Naive thymus-derived CD4-positive, alpha-beta T cell (primary cell): ENCODE results near the gene SUCLG1. TPM values are rescaled to one million over a fixed set of nuclear protein-coding genes. Genes with fewer than 3 reads are reported as not detected.
"Not testable (repeated sequence)": the region's sequence is repeated elsewhere in the genome, so short reads cannot be mapped to it uniquely, and the experiment has no call there.

Experiments
- ATAC-seq: fragments of 150-1000 bp; cut with Tn5 transposase; 2 replicates; pipeline ENCODE4 v1.10.0; 2021; ENCODE audit warnings: mild to moderate bottlenecking, moderate library complexity
- CTCF ChIA-PET: fragments of 350-600 bp; sonication (Branson Sonifier 250); formaldehyde crosslinking; loops from one replicate; lab custom pipeline; 2021; ENCODE audit warnings: antibody characterized with exemption; lab: Charles Lee
- POLR2A ChIA-PET: fragments of 350-600 bp; sonication (Branson Sonifier 250); formaldehyde crosslinking; loops from one replicate; lab custom pipeline; 2021; ENCODE audit warnings: antibody characterized with exemption, inconsistent platforms; lab: Charles Lee
- DNase-seq, 9 donors: peaks; one replicate each; pipeline versions ENCODE4 v3.0.0 to v3.0.0-alpha.2; 2020 to 2022; ENCODE audit warnings: mixed read lengths in 1 of 9
- H3K27ac ChIP-seq: one replicate; pipeline ENCODE4 v1.7.0; 2013; ENCODE audit warnings: mild to moderate bottlenecking, low read depth, low read length, moderate library complexity
- H3K27me3 ChIP-seq, 2 donors: one replicate each; pipeline ENCODE4 v1.7.0; 2013; ENCODE audit warnings: low read length in 2 of 2, mild to moderate bottlenecking in 2 of 2, moderate library complexity in 2 of 2; ENCODE audit not compliant: control insufficient read depth in 2 of 2, insufficient read depth in 2 of 2
- H3K36me3 ChIP-seq, 3 experiments: 1 replicate in 2 of 3; 2 replicates in 1 of 3; pipeline ENCODE4 v1.7.0; 2013; ENCODE audit warnings: low read length in 3 of 3, mild to moderate bottlenecking in 3 of 3, moderate library complexity in 1 of 3; ENCODE audit not compliant: insufficient read depth in 3 of 3, control insufficient read depth in 2 of 3
- H3K4me1 ChIP-seq, 2 donors: one replicate each; pipeline ENCODE4 v1.7.0; 2013; ENCODE audit warnings: low read length in 2 of 2, mild to moderate bottlenecking in 2 of 2, moderate library complexity in 1 of 2; ENCODE audit not compliant: control insufficient read depth in 2 of 2, insufficient read depth in 2 of 2
- H3K4me3 ChIP-seq: 2 replicates; pipeline ENCODE4 v1.7.0; 2013; ENCODE audit warnings: mild to moderate bottlenecking, low read length
- H3K9me3 ChIP-seq, 3 experiments: 1 replicate in 2 of 3; 2 replicates in 1 of 3; pipeline ENCODE4 v1.7.0; 2013; ENCODE audit warnings: low read length in 3 of 3; ENCODE audit not compliant: control insufficient read depth in 2 of 3
- H3K27ac Mint-ChIP-seq, 9 donors: one replicate each; pipeline ENCODE4 v1.8.0; 2020 to 2022; ENCODE audit warnings: mixed read lengths in 9 of 9, mild to moderate bottlenecking in 8 of 9, moderate library complexity in 5 of 9, inconsistent platforms in 2 of 9
- H3K27me3 Mint-ChIP-seq, 5 donors: one replicate each; pipeline ENCODE4 v1.8.0; 2021 to 2022; ENCODE audit warnings: mixed read lengths in 5 of 5, mild to moderate bottlenecking in 1 of 5
- H3K36me3 Mint-ChIP-seq, 5 donors: one replicate each; pipeline ENCODE4 v1.8.0; 2020 to 2022; ENCODE audit warnings: mixed read lengths in 5 of 5, mild to moderate bottlenecking in 3 of 5, inconsistent platforms in 1 of 5
- H3K4me1 Mint-ChIP-seq, 7 donors: one replicate each; pipeline ENCODE4 v1.8.0; 2020 to 2022; ENCODE audit warnings: mixed read lengths in 7 of 7, mild to moderate bottlenecking in 3 of 7, inconsistent platforms in 1 of 7
- H3K4me3 Mint-ChIP-seq, 10 donors: one replicate each; pipeline ENCODE4 v1.8.0; 2020 to 2022; ENCODE audit warnings: mild to moderate bottlenecking in 10 of 10, mixed read lengths in 10 of 10, moderate library complexity in 6 of 10, inconsistent platforms in 2 of 10
- H3K9me3 Mint-ChIP-seq, 11 donors: one replicate each; pipeline ENCODE4 v1.8.0; 2020 to 2022; ENCODE audit warnings: mixed read lengths in 11 of 11, mild to moderate bottlenecking in 4 of 11, inconsistent platforms in 1 of 11, moderate library complexity in 1 of 11
- intact Hi-C, 2 donors: fragments of 100-400 bp; cut with micrococcal nuclease; formaldehyde crosslinking; loops; one replicate each; pipeline ENCODE4 v1.15.1; 2023
- polyA plus RNA-seq, 2 donors: library from polyadenylated mRNA; unstranded; fragments of 300-500 nt; fragmentation: Illumina TruSeq; gene quantifications; one replicate each; pipeline ENCODE4 v1.2.3, GENCODE V29; 2021
- total RNA-seq, 6 experiments: library from RNA in 5 of 6; stranded (reverse) in 5 of 6; gene quantifications; 1 replicate in 5 of 6; 2 replicates in 1 of 6; pipeline ENCODE4 v1.2.3 and lab custom pipeline; 2021 to 2026

Gene SUCLG1
- total and polyA plus RNA-seq, 7 experiments from 2014 or later: 45.1 to 85.9 (median 50.7) TPM

GRCh38 chr2:84474176-84474575, 15.1 kb upstream of the SUCLG1 start:
- peaks cover 0 to 23% (median 5%) of the 10 kb centered on the region in 5 donors for H3K27me3 Mint-ChIP-seq
- Histone ChIP-seq H3K4me1 (no peaks in the 10 kb centered on the region), H3K4me3 (no peak overlapping the region), H3K27ac (no peak overlapping the region), H3K27me3 (no peaks in the 10 kb centered on the region), H3K9me3 (peaks cover 0 to 5% (median 0%) of the 10 kb centered on the region in 3 experiments), H3K36me3 (no peaks in the 10 kb centered on the region)
- intact Hi-C loops: no loop called here
- peaks cover 3 to 20% (median 8%) of the 10 kb centered on the region in 11 donors for H3K9me3 Mint-ChIP-seq
- DNase-seq: no peak
- ATAC-seq: no peak
- no peak overlapping the region for H3K4me3 Mint-ChIP-seq
- no peaks in the 10 kb centered on the region for H3K4me1 Mint-ChIP-seq
- POLR2A ChIA-PET: no interaction called here
- no peak overlapping the region for H3K27ac Mint-ChIP-seq
- CTCF ChIA-PET: no interaction called here
- H3K36me3 Mint-ChIP-seq: peaks cover 0 to 29% (median 18%) of the 10 kb centered on the region in 5 donors

DNA sequence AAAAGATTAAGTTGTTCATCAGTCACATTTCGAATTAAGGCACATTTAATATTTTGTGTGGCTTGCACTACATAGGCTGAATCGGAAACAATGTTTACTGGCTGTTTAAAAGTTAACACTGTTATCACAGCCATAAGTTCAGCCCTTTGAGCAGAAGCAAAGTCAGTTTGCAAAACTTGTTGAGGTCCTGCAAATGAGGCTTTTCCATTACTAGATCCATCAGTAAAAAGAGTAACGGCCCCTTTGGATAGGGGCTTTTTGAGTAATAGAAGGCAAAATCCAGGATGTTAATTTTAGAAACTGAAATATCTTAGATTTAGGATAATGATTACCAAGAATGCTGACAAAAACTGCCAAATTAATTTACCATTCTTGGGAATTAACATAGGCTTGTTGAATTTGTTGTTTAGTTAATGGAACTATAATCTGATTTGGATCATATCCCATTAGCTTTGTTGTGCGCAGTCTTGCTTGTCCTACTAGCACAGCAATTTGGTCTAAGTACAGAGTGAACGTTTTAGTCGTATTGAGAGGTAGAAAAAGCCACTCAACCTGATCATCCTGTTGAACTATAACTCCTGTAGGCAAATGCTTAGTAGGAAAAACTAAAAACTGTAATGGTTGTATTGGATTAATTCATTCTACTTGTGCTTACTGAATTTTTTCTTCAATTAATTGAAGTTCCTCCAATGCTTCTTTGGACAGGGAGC, 13.9 kb upstream of the SUCLG1 start:
- H3K9me3 Mint-ChIP-seq: peaks cover 3 to 20% (median 8%) of the 10 kb centered on the region in 11 donors
- H3K36me3 Mint-ChIP-seq: peaks cover 0 to 34% (median 21%) of the 10 kb centered on the region in 5 donors
- no peak overlapping the region for H3K27ac Mint-ChIP-seq
- Histone ChIP-seq H3K4me3 (no peak overlapping the region), H3K27me3 (no peaks in the 10 kb centered on the region), H3K9me3 (peaks cover 0 to 5% (median 0%) of the 10 kb centered on the region in 3 experiments), H3K4me1 (no peaks in the 10 kb centered on the region), H3K36me3 (no peaks in the 10 kb centered on the region), H3K27ac (no peak overlapping the region)
- POLR2A ChIA-PET: no interaction called here
- no peak for DNase-seq
- intact Hi-C loops: no loop called here
- CTCF ChIA-PET: no interaction called here
- ATAC-seq: no peak
- no peak overlapping the region for H3K4me3 Mint-ChIP-seq
- H3K27me3 Mint-ChIP-seq: peaks cover 0 to 23% (median 5%) of the 10 kb centered on the region in 5 donors
- no peaks in the 10 kb centered on the region for H3K4me1 Mint-ChIP-seq

- CTCF ChIA-PET, H3K27ac Mint-ChIP-seq, H3K27me3 ChIP-seq, H3K4me1 ChIP-seq, H3K36me3 ChIP-seq, ATAC-seq, H3K27ac ChIP-seq, H3K4me3 Mint-ChIP-seq, H3K4me1 Mint-ChIP-seq, H3K4me3 ChIP-seq, H3K9me3 ChIP-seq, DNase-seq, intact Hi-C loops: not testable (repeated sequence)
- peaks cover 0 to 28% (median 16%) of the 10 kb centered on the region in 5 donors for H3K36me3 Mint-ChIP-seq
- POLR2A ChIA-PET: interaction anchor here (0.6 kb wide), 1 partner anchor 39 kb away, joined by 3 read pairs; no protein-coding TSS in a partner anchor
- H3K27me3 Mint-ChIP-seq: peaks cover 0 to 23% (median 5%) of the 10 kb centered on the region in 5 donors
- peaks cover 3 to 16% (median 8%) of the 10 kb centered on the region in 11 donors for H3K9me3 Mint-ChIP-seq
Observed at GRCh38 chr2:84472423-84472822, 13.3 kb upstream of the SUCLG1 start.

- no peak for ATAC-seq
- ChIA-PET POLR2A (interaction anchor here (0.6 to 1.8 kb wide), 2 partner anchors 8 to 675 kb away, joined by 3 to 4 read pairs; partner anchors contain the start of gene SUCLG1), CTCF (no interaction called here)
- H3K4me1 Mint-ChIP-seq: no peaks in the 10 kb centered on the region
- H3K36me3 Mint-ChIP-seq: peaks cover 4 to 15% (median 8%) of the 10 kb centered on the region in 5 donors
- peaks cover 0 to 8% (median 0%) of the 10 kb centered on the region in 5 donors for H3K27me3 Mint-ChIP-seq
- H3K9me3 Mint-ChIP-seq: peaks cover 2 to 11% (median 9%) of the 10 kb centered on the region in 11 donors
- H3K4me3 ChIP-seq: no peak overlapping the region
- no peak for DNase-seq
- no peaks in the 10 kb centered on the region for H3K4me1 ChIP-seq
- no peaks in the 10 kb centered on the region for H3K27me3 ChIP-seq
- intact Hi-C loops: no loop called here
- no peak overlapping the region for H3K27ac ChIP-seq
- H3K4me3 Mint-ChIP-seq: no peak overlapping the region
- no peaks in the 10 kb centered on the region for H3K9me3 ChIP-seq
- H3K36me3 ChIP-seq: no peaks in the 10 kb centered on the region
- no peak overlapping the region for H3K27ac Mint-ChIP-seq
Observed at GRCh38 chr2:84467389-84467788, 8.3 kb upstream of the SUCLG1 start.

DNA sequence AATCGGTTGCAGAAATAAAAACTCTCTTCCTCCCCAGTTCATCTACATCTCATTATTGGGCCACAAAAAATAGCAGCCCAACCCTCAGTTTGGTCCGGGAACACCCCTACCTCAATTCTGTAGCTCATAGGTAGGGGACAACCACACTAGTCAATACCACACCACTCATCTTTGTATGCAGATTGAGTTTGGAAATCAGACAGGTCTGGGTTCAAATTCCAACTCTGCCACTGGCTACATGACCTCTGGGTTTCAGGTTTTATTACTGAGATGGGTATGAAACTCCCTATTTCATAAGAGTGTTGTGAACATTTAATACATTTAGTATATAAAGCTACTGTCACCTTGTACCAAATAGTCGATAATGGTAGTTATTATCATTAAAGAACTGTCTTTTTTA, 2.2 kb upstream of the SUCLG1 start:
- Histone ChIP-seq H3K27me3 (no peaks in the 10 kb centered on the region), H3K9me3 (no peaks in the 10 kb centered on the region), H3K4me3 (no peak overlapping the region), H3K4me1 (peaks cover 9 to 21% of the 10 kb centered on the region in 2 donors), H3K27ac (no peak overlapping the region), H3K36me3 (peaks cover 0 to 6% (median 0%) of the 10 kb centered on the region in 3 experiments)
- ATAC-seq (no peak), DNase-seq (no peak)
- H3K4me1 Mint-ChIP-seq: peaks cover 23 to 41% (median 37%) of the 10 kb centered on the region in 7 donors
- intact Hi-C loops: no loop called here
- H3K4me3 Mint-ChIP-seq: peak overlapping the region in 6 of 10 donors; percentile 3 to 64 (median 47)
- peaks cover 0 to 11% (median 0%) of the 10 kb centered on the region in 5 donors for H3K36me3 Mint-ChIP-seq
- ChIA-PET CTCF (no interaction called here), POLR2A (interaction anchor here (1.4 kb wide), 1 partner anchor 21 kb away, joined by 5 read pairs; no protein-coding TSS in a partner anchor)
- no peaks in the 10 kb centered on the region for H3K27me3 Mint-ChIP-seq
- H3K27ac Mint-ChIP-seq: peak overlapping the region in 1 of 9 donors; percentile 23
- H3K9me3 Mint-ChIP-seq: peaks cover 0 to 5% (median 2%) of the 10 kb centered on the region in 11 donors

GRCh38 chr2:84460670-84461069, 1.6 kb upstream of the SUCLG1 start:
- H3K36me3 ChIP-seq: peaks cover 0 to 6% (median 0%) of the 10 kb centered on the region in 3 experiments
- peak overlapping the region in 4 of 10 donors; percentile 29 to 100 (median 96) for H3K4me3 Mint-ChIP-seq
- peaks cover 0 to 5% (median 2%) of the 10 kb centered on the region in 11 donors for H3K9me3 Mint-ChIP-seq
- no peak overlapping the region for H3K4me3 ChIP-seq
- peaks cover 9 to 21% of the 10 kb centered on the region in 2 donors for H3K4me1 ChIP-seq
- H3K27me3 Mint-ChIP-seq: no peaks in the 10 kb centered on the region
- no peak overlapping the region for H3K27ac ChIP-seq
- ChIA-PET POLR2A (no interaction called here), CTCF (no interaction called here)
- H3K4me1 Mint-ChIP-seq: peaks cover 27 to 47% (median 43%) of the 10 kb centered on the region in 7 donors
- ATAC-seq: no peak
- intact Hi-C loops: no loop called here
- H3K27me3 ChIP-seq: no peaks in the 10 kb centered on the region
- DNase-seq: no peak
- H3K9me3 ChIP-seq: no peaks in the 10 kb centered on the region
- H3K27ac Mint-ChIP-seq: peak overlapping the region in 1 of 9 donors; percentile 99
- H3K36me3 Mint-ChIP-seq: peaks cover 0 to 11% (median 3%) of the 10 kb centered on the region in 5 donors
